ENCODE data around the gene DYRK3. TPM values are rescaled to one million over a fixed set of nuclear protein-coding genes. Genes with fewer than 3 reads are reported as not detected.

DYRK3 gene
- total RNA-seq, 2 experiments from 2014 or later, result 9.8 to 10.9 TPM

GRCh38 chr1:206660136-206660535 lies 24.8 kb downstream of the DYRK3 start:
- no peaks in the 10 kb centered on the region for H3K9me2 ChIP-seq (ENCODE audit: insufficient read depth, low read length)
- no peaks in the 10 kb centered on the region for H3K9me3 ChIP-seq (ENCODE audit: low read length)
- ChIA-PET POLR2A (no interaction called here), CTCF (ENCODE audit: unreplicated experiment) (interaction anchor here (0.8 to 1.3 kb wide), 2 partner anchors 14 to 23 kb away, joined by 4 to 11 read pairs; no protein-coding TSS in a partner anchor)
- no peak for TF ChIP-seq EZH2phosphoT487 (IDR thresholded peaks at IDR 0.05; ENCODE audit: borderline replicate concordance, low read depth, low read length)
- TF ChIP-seq, protein P1, sequence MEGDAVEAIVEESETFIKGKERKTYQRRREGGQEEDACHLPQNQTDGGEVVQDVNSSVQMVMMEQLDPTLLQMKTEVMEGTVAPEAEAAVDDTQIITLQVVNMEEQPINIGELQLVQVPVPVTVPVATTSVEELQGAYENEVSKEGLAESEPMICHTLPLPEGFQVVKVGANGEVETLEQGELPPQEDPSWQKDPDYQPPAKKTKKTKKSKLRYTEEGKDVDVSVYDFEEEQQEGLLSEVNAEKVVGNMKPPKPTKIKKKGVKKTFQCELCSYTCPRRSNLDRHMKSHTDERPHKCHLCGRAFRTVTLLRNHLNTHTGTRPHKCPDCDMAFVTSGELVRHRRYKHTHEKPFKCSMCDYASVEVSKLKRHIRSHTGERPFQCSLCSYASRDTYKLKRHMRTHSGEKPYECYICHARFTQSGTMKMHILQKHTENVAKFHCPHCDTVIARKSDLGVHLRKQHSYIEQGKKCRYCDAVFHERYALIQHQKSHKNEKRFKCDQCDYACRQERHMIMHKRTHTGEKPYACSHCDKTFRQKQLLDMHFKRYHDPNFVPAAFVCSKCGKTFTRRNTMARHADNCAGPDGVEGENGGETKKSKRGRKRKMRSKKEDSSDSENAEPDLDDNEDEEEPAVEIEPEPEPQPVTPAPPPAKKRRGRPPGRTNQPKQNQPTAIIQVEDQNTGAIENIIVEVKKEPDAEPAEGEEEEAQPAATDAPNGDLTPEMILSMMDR (conservative IDR thresholded peaks at IDR 0.05; ENCODE audit: low read length), result no peak
- intact Hi-C loops (cut with micrococcal nuclease; ENCODE audit: unreplicated experiment), result no loop called here
- H3K4me2 ChIP-seq (ENCODE audit: low read length), result no peak overlapping the region
- no peaks in the 10 kb centered on the region for H4K20me1 ChIP-seq (ENCODE audit: insufficient read depth, low read length)
- H3K4me3 ChIP-seq (ENCODE audit: low read depth, low read length, poor library complexity, severe bottlenecking), result no peak overlapping the region
- H3K79me2 ChIP-seq (ENCODE audit: insufficient read depth, low read depth, low read length), result no peaks in the 10 kb centered on the region
- no peak overlapping the region for H2AFZ ChIP-seq (ENCODE audit: low read length)
- no peak for DNase-seq (ENCODE audit: low spot score)
- H3K4me1 ChIP-seq (ENCODE audit: insufficient read depth, low read length, poor library complexity, severe bottlenecking), result peaks cover 32% of the 10 kb centered on the region
- H3K36me3 ChIP-seq (ENCODE audit: insufficient read depth, low read length), result no peaks in the 10 kb centered on the region
- BruUV-seq (replicated peaks), result no TSS peak
- H3K27ac ChIP-seq (ENCODE audit: low read depth, low read length, poor library complexity, severe bottlenecking), result no peak overlapping the region

DNA sequence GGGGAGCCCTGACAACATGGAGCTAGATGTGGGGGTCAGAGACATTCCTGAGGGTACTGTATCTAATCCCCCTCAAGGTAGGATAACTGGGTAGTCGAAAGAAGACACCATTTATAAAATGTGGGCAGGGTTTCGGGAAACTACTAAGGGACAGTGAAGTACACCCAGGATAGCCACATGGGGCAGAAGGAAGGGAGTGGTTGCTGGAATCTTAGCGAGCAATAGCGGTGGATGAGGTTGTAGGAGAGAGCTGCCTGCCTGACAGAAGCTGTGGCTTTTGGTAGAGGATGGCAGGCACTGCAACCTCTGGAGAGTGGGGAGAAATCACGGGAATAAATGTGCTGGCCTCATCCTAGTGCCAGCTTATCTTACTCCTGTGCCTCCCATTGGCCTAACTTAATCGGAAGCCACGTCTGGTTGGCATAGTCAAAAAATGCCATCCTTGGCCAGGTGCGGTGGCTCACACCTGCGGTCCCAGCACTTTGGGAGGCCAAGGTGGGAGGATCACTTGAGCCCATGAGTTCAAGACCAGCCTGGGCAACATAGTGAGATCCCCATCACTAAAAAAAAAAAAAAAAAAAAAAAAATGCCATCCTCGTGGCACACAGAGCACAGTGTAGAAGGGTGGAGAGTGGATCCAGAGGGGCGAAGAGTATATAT lies 26.0 kb downstream of the DYRK3 start:
- CTCF ChIA-PET (ENCODE audit: unreplicated experiment), result interaction anchor here (1.1 kb wide), 1 partner anchor 26 kb away, joined by 3 read pairs; the partner anchor contains the start of gene DYRK3
- H3K9me3 ChIP-seq (ENCODE audit: low read length), result no peaks in the 10 kb centered on the region
- H3K4me1 ChIP-seq (ENCODE audit: insufficient read depth, low read length, poor library complexity, severe bottlenecking), result peaks cover 32% of the 10 kb centered on the region
- TF ChIP-seq EZH2phosphoT487 (IDR thresholded peaks at IDR 0.05; ENCODE audit: borderline replicate concordance, low read depth, low read length), result no peak
- TF ChIP-seq, protein P1 (conservative IDR thresholded peaks at IDR 0.05; ENCODE audit: low read length), result no peak
- no peaks in the 10 kb centered on the region for H4K20me1 ChIP-seq (ENCODE audit: insufficient read depth, low read length)
- no peak overlapping the region for H2AFZ ChIP-seq (ENCODE audit: low read length)
- BruUV-seq (replicated peaks), result no TSS peak
- no peaks in the 10 kb centered on the region for H3K9me2 ChIP-seq (ENCODE audit: insufficient read depth, low read length)
- no peak overlapping the region for H3K27ac ChIP-seq (ENCODE audit: low read depth, low read length, poor library complexity, severe bottlenecking)
- no peak for DNase-seq (ENCODE audit: low spot score)
- no peaks in the 10 kb centered on the region for H3K36me3 ChIP-seq (ENCODE audit: insufficient read depth, low read length)
- intact Hi-C loops (cut with micrococcal nuclease; ENCODE audit: unreplicated experiment), result no loop called here
- no peak overlapping the region for H3K4me3 ChIP-seq (ENCODE audit: low read depth, low read length, poor library complexity, severe bottlenecking)
- no peak overlapping the region for H3K4me2 ChIP-seq (ENCODE audit: low read length)
- no peaks in the 10 kb centered on the region for H3K79me2 ChIP-seq (ENCODE audit: insufficient read depth, low read depth, low read length)
- POLR2A ChIA-PET, result no interaction called here

Measured in OCI-LY7 (cell line).